Body of pancreas (tissue), 4 donors: ENCODE measurements around the gene MGLL. TPM values are rescaled to one million over a fixed set of nuclear protein-coding genes. Genes with fewer than 3 reads are reported as not detected.

Experiments
- ATAC-seq: fragments of 150-250 bp; one replicate; pipeline ENCODE4 v1.9.1; 2016
- DNase-seq, 4 donors: peaks; one replicate each; pipeline ENCODE4 v3.0.0-alpha.2; 2019
- H3K27ac ChIP-seq, 4 donors: fragments of 200-600 bp; sonication (generic); 1 replicate in 3 of 4; 2 replicates in 1 of 4; pipeline versions ENCODE4 v1.5.1 to v1.6.1; 2016 to 2019; ENCODE audit warnings: mild to moderate bottlenecking in 1 of 4, mixed read lengths in 1 of 4, moderate library complexity in 1 of 4
- H3K27me3 ChIP-seq, 2 donors: fragments of 200-600 bp; sonication (generic); one replicate each; pipeline ENCODE4 v1.6.0; 2016; ENCODE audit warnings: mild to moderate bottlenecking in 1 of 2
- H3K36me3 ChIP-seq, 2 donors: fragments of 200-600 bp; sonication (generic); replicated peaks in 1 of 2; 2 replicates each; pipeline ENCODE4 v1.5.1; 2016; ENCODE audit warnings: low read depth in 2 of 2; ENCODE audit not compliant: insufficient read depth in 1 of 2
- H3K4me1 ChIP-seq: fragments of 200-600 bp; sonication (generic); one replicate; pipeline ENCODE4 v1.6.0; 2016
- H3K4me3 ChIP-seq, 2 donors: fragments of 200-600 bp; sonication (generic); 1 replicate in 1 of 2; 2 replicates in 1 of 2; pipeline ENCODE4 v1.5.1; 2016 to 2019
- H3K9me3 ChIP-seq, 3 donors: fragments of 200-600 bp; sonication (generic); 1 replicate in 2 of 3; 2 replicates in 1 of 3; pipeline ENCODE4 v1.5.1; 2016
- POLR2A ChIP-seq, 3 donors: fragments of 450-650 bp; IDR thresholded peaks; one replicate each; pipeline ENCODE4 v1.6.1; 2016; ENCODE audit warnings: antibody characterized with exemption in 3 of 3, mild to moderate bottlenecking in 2 of 3
- WGBS, 2 donors: methylation state at CpG; one replicate each; pipeline ENCODE4 v1.1.5; 2017; 5-methylcytosine and 5-hydroxymethylcytosine counted together
- intact Hi-C: fragments of 100-400 bp; cut with DNase I; formaldehyde crosslinking; loops from one replicate; pipeline ENCODE4 v1.15.1; 2023
- total RNA-seq, 2 donors: library from RNA; depleted of rRNA; stranded (reverse); fragments of >200 nt; gene quantifications; one replicate each; pipeline ENCODE4 v1.1.0, GENCODE V29; 2016
- TF ChIP-seq, protein P1 (sequence below), 7 experiments: fragments of 450-650 bp in 4 of 7; fragments of 200-600 bp in 3 of 7; sonication (generic) in 3 of 7; IDR thresholded peaks; one replicate each; pipeline ENCODE4 v1.5.1; 2016 to 2019; ENCODE audit warnings: antibody characterized with exemption in 7 of 7

Gene MGLL
- total RNA-seq, 2 donors from 2014 or later, result 14.8 to 20.2 TPM

DNA sequence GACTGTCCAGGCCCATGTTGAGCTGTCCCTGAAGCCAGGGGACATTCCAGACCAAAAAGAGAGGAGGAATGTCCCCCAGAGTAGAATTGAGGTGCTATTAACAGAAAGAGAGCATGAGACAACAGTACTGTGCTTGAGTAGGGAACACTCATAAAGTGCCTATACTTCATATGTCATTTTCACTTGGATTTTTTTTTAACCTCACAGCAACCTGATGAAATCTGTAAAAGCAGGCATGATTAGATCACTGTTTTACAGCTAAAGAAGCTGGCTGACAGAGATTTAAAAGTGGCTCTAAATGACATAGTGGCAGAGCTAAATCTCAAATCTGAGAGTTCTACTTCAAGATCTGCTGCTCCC, 174.5 kb downstream of the MGLL start:
- H3K9me3 ChIP-seq, result no peaks in the 10 kb centered on the region
- no peaks in the 10 kb centered on the region for H3K36me3 ChIP-seq
- H3K27ac ChIP-seq, result no peak overlapping the region
- TF ChIP-seq, protein P1, sequence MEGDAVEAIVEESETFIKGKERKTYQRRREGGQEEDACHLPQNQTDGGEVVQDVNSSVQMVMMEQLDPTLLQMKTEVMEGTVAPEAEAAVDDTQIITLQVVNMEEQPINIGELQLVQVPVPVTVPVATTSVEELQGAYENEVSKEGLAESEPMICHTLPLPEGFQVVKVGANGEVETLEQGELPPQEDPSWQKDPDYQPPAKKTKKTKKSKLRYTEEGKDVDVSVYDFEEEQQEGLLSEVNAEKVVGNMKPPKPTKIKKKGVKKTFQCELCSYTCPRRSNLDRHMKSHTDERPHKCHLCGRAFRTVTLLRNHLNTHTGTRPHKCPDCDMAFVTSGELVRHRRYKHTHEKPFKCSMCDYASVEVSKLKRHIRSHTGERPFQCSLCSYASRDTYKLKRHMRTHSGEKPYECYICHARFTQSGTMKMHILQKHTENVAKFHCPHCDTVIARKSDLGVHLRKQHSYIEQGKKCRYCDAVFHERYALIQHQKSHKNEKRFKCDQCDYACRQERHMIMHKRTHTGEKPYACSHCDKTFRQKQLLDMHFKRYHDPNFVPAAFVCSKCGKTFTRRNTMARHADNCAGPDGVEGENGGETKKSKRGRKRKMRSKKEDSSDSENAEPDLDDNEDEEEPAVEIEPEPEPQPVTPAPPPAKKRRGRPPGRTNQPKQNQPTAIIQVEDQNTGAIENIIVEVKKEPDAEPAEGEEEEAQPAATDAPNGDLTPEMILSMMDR (IDR thresholded peaks at IDR 0.05), result no peak
- TF ChIP-seq POLR2A (IDR thresholded peaks at IDR 0.05), result no peak
- intact Hi-C loops, result loop anchor here (5.0 kb wide), 1 partner anchor 184 kb away; no protein-coding TSS in a partner anchor
- no peak for ATAC-seq
- no peaks in the 10 kb centered on the region for H3K27me3 ChIP-seq
- no peak overlapping the region for H3K4me3 ChIP-seq
- DNase-seq, result no peak
- H3K4me1 ChIP-seq, result no peaks in the 10 kb centered on the region

DNA sequence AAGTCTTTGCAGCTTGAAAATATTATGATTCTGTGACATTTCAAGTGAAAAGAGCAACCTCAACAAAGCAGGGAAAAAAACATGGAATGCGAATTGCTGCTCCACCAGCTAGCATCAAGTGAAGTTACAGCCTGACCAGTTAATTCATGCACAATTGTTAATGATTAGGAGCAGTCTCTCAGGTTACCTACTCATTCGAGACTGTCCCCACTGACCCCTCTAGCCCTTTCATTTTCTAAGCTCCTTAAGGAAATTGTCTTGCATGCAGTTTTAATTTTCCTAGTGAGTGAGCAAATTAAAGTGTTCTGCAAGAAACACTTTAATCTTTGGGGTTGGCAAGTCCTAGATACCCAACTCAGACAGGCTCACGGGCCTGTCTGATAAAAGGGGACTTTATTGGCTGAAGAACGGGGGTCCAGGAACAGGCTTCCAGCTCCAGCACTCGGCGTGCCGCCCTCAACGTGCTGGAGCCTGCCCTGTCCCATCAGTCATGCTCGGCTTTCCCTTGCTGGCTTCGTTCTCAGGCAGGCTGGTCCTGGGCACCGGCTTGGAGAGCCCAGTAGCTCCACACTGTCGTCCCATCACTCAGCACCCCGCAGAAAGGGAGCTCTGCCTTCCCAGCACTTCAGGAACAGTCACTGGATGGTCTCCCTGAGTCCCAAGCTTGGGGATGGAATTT, 175.0 kb downstream of the MGLL start:
- Histone ChIP-seq H3K36me3 (no peaks in the 10 kb centered on the region), H3K4me1 (no peaks in the 10 kb centered on the region), H3K27me3 (no peaks in the 10 kb centered on the region), H3K9me3 (no peaks in the 10 kb centered on the region), H3K27ac (no peak overlapping the region), H3K4me3 (no peak overlapping the region)
- ATAC-seq, result no peak
- no peak for DNase-seq
- WGBS, 2 donors, result 68 to 78% methylated on average over 6 to 13 of the region's 13 CpGs
- TF ChIP-seq, protein P1 (IDR thresholded peaks at IDR 0.05), result no peak
- TF ChIP-seq POLR2A (IDR thresholded peaks at IDR 0.05), result no peak
- intact Hi-C loops, result loop anchor here (5.0 kb wide), 1 partner anchor 185 kb away; no protein-coding TSS in a partner anchor

DNA sequence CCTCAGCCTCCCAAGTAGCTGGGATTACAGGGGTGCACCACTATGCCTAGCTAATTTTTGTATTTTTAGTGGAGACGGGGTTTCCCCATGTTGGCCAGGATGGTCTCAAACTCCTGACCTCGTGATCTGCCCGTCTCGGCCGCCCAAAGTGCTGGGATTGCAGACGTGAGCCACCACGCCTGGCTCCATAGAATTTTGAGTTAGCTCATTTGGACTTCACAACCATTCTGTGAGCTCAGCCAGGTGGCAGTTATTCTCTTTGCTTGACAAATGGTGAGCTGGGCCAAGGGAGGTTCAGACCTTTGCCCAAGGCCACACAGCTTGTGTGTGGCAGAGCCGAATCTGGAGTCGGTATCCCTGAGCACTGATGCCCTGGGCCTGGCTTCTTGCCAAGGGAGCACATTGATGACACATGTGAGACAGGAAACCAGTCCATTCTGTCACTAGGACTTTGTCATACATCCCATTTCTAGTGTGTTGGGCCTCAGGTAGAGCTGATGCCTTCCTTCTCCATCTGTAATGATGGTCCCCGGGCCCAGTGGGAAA, 175.7 kb downstream of the MGLL start:
- no peak for TF ChIP-seq POLR2A (IDR thresholded peaks at IDR 0.05)
- TF ChIP-seq, protein P1 (IDR thresholded peaks at IDR 0.05), result no peak
- no peaks in the 10 kb centered on the region for H3K36me3 ChIP-seq
- no peaks in the 10 kb centered on the region for H3K4me1 ChIP-seq
- H3K27me3 ChIP-seq, result no peaks in the 10 kb centered on the region
- H3K9me3 ChIP-seq, result no peaks in the 10 kb centered on the region
- ATAC-seq (no peak), DNase-seq (no peak)
- no peak overlapping the region for H3K4me3 ChIP-seq
- intact Hi-C loops, result loop anchor here (5.0 kb wide), 1 partner anchor 186 kb away; no protein-coding TSS in a partner anchor
- no peak overlapping the region for H3K27ac ChIP-seq
- WGBS, 2 donors, result 81 to 83% methylated on average over 7 to 10 of the region's 10 CpGs

DNA sequence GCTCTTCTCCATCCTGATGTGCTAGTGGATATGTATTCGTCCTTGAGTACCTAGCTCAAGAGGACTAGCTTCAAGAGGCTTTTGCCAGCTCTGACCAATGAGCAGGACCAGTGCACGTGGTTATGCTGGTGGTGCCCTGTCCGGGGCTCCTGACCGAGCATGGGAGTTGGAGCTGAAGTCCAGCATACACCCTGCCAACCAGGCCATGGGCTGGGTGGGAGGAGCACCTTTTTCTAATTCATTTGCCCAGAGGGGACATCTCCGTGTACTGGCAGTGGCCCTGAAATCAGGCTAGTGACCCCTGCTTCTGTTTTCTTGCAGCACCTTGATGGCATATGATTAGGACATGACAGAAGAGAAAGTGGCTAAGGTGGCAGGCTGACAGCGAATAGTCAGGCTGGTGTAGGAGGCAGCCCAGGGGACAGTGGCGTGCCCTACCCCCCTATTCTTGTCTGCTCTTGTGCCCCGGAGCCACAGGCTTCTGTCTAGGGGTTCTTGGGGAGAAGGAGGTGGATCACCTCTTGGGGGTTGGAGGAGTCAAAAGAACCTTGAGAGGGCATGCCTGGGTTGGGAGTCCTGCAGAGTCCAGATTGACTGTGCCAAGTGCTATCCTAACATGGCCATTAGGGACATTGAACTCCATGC, 176.8 kb downstream of the MGLL start:
- Histone ChIP-seq H3K27me3 (no peaks in the 10 kb centered on the region), H3K27ac (no peak overlapping the region), H3K4me3 (no peak overlapping the region), H3K36me3 (no peaks in the 10 kb centered on the region), H3K9me3 (no peaks in the 10 kb centered on the region), H3K4me1 (no peaks in the 10 kb centered on the region)
- intact Hi-C loops, result loop anchor here (5.0 kb wide), 1 partner anchor 187 kb away; no protein-coding TSS in a partner anchor
- TF ChIP-seq, protein P1 (IDR thresholded peaks at IDR 0.05), result no peak
- no peak for TF ChIP-seq POLR2A (IDR thresholded peaks at IDR 0.05)
- 87 to 90% methylated on average over 7 to 8 of the region's 8 CpGs for WGBS, 2 donors
- ATAC-seq (no peak), DNase-seq (no peak)
